ENCODE results near the gene SLC34A1.

DNA sequence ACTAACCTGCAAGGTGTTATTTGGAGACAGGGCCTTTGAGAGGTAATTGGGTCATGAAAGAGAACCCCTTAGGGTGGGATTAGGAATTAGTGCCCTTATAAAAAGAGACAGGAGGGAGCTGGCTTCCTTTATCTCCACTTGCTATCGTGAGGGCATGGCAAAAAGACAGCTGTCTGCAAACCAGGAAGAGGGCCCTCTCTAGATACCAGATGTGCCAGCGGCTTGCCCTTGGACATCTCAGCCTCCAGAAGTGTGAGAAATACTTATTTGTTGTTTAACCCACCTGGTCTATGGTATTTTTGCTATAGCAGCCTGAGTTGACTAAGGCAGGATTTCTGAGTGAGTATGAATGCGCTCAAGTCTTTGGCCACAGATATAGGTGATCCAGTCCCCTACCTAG, 27.5 kb upstream of the SLC34A1 start:
- TF ChIP-seq, protein P1, sequence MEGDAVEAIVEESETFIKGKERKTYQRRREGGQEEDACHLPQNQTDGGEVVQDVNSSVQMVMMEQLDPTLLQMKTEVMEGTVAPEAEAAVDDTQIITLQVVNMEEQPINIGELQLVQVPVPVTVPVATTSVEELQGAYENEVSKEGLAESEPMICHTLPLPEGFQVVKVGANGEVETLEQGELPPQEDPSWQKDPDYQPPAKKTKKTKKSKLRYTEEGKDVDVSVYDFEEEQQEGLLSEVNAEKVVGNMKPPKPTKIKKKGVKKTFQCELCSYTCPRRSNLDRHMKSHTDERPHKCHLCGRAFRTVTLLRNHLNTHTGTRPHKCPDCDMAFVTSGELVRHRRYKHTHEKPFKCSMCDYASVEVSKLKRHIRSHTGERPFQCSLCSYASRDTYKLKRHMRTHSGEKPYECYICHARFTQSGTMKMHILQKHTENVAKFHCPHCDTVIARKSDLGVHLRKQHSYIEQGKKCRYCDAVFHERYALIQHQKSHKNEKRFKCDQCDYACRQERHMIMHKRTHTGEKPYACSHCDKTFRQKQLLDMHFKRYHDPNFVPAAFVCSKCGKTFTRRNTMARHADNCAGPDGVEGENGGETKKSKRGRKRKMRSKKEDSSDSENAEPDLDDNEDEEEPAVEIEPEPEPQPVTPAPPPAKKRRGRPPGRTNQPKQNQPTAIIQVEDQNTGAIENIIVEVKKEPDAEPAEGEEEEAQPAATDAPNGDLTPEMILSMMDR (conservative IDR thresholded peaks at IDR 0.05; ENCODE audit: low read length) = no peak
- no peak for TF ChIP-seq EZH2phosphoT487 (IDR thresholded peaks at IDR 0.05; ENCODE audit: borderline replicate concordance, low read depth, low read length)

Measured in OCI-LY7 (cell line).